Measurements from ENCODE around the gene SUGCT.

Gene SUGCT

DNA sequence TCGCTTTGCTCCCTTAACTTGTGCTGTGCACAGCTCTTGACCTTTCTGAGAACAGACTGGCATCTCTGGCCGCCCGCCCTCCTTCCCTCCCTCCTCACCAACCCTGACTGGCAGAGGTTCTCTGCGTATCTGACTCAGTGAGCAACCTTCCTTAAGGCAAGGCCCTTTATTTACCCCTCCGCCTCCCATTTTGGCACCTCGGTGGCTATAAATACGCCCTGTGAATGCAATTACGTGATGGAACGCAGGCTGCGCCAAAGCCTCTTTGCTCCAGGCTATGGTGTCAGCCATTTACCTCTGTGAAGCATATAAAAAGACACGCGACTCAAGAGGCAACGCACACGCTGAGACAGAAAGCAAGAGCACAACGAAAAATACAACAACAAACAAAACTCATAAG is 764.3 kb downstream of the SUGCT start:
- Histone ChIP-seq H3K9ac (no peak overlapping the region), H3K9me3 (ENCODE audit: control insufficient read depth, low read length) (no peaks in the 10 kb centered on the region), H3K4me2 (ENCODE audit: low read length) (no peak overlapping the region), H3K4me3 (ENCODE audit: low read depth, low read length) (no peak overlapping the region), H3K4me1 (no peaks in the 10 kb centered on the region), H2AFZ (no peak overlapping the region), H3K79me2 (no peaks in the 10 kb centered on the region), H3K36me3 (ENCODE audit: control insufficient read depth, insufficient read depth, low read length) (no peaks in the 10 kb centered on the region), H3K27ac (no peak overlapping the region), H3K27me3 (ENCODE audit: control insufficient read depth, insufficient read depth, low read length) (no peaks in the 10 kb centered on the region)
- TF ChIP-seq, protein P1, sequence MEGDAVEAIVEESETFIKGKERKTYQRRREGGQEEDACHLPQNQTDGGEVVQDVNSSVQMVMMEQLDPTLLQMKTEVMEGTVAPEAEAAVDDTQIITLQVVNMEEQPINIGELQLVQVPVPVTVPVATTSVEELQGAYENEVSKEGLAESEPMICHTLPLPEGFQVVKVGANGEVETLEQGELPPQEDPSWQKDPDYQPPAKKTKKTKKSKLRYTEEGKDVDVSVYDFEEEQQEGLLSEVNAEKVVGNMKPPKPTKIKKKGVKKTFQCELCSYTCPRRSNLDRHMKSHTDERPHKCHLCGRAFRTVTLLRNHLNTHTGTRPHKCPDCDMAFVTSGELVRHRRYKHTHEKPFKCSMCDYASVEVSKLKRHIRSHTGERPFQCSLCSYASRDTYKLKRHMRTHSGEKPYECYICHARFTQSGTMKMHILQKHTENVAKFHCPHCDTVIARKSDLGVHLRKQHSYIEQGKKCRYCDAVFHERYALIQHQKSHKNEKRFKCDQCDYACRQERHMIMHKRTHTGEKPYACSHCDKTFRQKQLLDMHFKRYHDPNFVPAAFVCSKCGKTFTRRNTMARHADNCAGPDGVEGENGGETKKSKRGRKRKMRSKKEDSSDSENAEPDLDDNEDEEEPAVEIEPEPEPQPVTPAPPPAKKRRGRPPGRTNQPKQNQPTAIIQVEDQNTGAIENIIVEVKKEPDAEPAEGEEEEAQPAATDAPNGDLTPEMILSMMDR (IDR thresholded peaks at IDR 0.05), result no peak

DNA sequence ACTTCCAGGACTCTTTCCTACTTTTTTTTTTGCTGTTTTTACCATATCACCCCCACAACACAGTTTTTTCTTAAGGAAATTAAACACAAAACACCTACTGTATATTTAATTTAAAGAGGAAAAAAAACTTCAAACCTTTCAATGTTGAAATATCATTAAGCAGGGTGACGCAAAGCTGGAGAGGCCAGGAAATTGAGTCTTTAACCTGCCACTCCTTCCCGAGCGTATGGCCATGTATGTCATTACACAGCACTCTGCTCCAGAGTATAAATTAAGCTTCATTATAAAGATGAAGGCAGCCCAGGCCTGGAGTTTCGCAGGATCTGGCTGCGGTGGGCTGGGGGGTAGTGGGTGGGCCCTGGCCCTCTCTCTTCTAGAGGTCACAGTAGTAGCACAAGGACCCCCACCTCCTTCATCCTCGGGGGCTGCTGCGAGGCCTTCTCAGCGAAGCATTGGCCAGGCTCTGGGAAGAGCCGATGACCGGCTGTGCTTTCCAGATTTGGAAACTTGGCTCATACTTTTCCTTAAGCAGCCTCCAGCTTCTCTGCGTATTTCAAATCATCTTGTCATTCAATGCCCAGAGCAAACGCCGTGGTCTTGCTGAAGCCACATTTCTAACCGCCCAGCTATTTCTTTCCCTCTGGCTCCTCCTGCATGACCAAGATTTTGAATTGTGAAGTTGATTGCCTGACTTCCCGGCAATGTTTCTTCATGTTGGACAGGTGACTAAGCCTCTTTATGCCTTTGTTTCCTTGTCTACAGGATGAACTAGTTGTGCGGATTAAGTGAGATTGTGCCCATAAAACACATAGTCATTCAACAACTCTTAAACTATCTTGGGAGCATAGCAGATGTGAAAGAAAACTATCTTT is 765.1 kb downstream of the SUGCT start:
- H3K9me3 ChIP-seq (ENCODE audit: control insufficient read depth, low read length), result no peaks in the 10 kb centered on the region
- H3K4me3 ChIP-seq (ENCODE audit: low read depth, low read length), result no peak overlapping the region
- no peak overlapping the region for H3K27ac ChIP-seq
- H3K4me2 ChIP-seq (ENCODE audit: low read length), result no peak overlapping the region
- H3K36me3 ChIP-seq (ENCODE audit: control insufficient read depth, insufficient read depth, low read length), result no peaks in the 10 kb centered on the region
- TF ChIP-seq, protein P1 (IDR thresholded peaks at IDR 0.05), result no peak
- H3K27me3 ChIP-seq (ENCODE audit: control insufficient read depth, insufficient read depth, low read length), result no peaks in the 10 kb centered on the region
- no peak overlapping the region for H3K9ac ChIP-seq
- no peaks in the 10 kb centered on the region for H3K4me1 ChIP-seq
- no peak overlapping the region for H2AFZ ChIP-seq
- no peaks in the 10 kb centered on the region for H3K79me2 ChIP-seq

DNA sequence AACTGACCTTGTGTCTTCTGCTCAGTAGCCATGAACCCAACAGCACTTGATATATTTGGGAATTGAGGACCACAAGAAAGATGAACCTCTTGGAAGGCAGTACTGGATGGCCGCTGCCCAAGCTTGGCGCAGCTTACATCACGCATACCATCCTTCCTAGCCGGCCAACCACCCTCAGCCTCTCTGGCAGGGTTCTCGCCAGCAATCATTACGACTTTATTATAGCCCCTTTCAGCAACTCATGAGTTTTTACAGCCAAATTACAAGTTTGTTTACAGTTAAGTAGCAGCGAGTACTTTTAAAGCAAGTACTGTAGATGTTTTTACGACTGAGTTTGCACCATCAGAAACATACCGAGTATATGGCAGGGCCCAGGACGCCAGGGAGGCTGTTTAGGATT is 769.1 kb downstream of the SUGCT start:
- Histone ChIP-seq H3K27ac (no peak overlapping the region), H3K4me3 (ENCODE audit: low read depth, low read length) (no peak overlapping the region), H3K9me3 (ENCODE audit: control insufficient read depth, low read length) (no peaks in the 10 kb centered on the region), H3K4me2 (ENCODE audit: low read length) (no peak overlapping the region), H3K4me1 (no peaks in the 10 kb centered on the region), H3K79me2 (no peaks in the 10 kb centered on the region), H2AFZ (no peak overlapping the region), H3K27me3 (ENCODE audit: control insufficient read depth, insufficient read depth, low read length) (no peaks in the 10 kb centered on the region), H3K36me3 (ENCODE audit: control insufficient read depth, insufficient read depth, low read length) (no peaks in the 10 kb centered on the region), H3K9ac (no peak overlapping the region)
- TF ChIP-seq, protein P1 (IDR thresholded peaks at IDR 0.05), result no peak

DNA sequence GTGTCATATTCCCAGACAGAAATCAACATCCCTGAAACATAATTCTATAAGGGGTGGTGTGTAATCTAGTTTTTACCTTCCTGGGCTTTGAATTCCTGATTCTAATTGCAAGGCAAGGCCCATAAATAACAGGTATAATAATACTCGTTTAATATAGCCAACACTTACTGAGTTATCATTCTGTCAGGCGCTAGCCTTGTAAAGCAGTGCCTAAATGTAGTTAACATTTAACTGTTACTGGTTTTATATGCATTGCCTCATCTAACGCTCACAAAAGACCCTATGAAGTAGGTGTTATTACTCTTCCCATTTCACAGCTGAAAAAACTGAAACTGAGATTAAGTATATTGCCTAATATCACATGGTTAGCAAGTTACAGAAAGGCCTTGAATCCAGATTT is 772.5 kb downstream of the SUGCT start:
- H3K27ac ChIP-seq, result no peak overlapping the region
- no peaks in the 10 kb centered on the region for H3K27me3 ChIP-seq (ENCODE audit: control insufficient read depth, insufficient read depth, low read length)

More for the DNA sequence above, 772.5 kb downstream of the SUGCT start:
- H3K9ac ChIP-seq, result no peak overlapping the region
- H2AFZ ChIP-seq, result no peak overlapping the region
- no peaks in the 10 kb centered on the region for H3K79me2 ChIP-seq
- H3K9me3 ChIP-seq (ENCODE audit: control insufficient read depth, low read length), result no peaks in the 10 kb centered on the region
- no peaks in the 10 kb centered on the region for H3K36me3 ChIP-seq (ENCODE audit: control insufficient read depth, insufficient read depth, low read length)
- H3K4me3 ChIP-seq (ENCODE audit: low read depth, low read length), result no peak overlapping the region
- H3K4me1 ChIP-seq, result no peaks in the 10 kb centered on the region
- H3K4me2 ChIP-seq (ENCODE audit: low read length), result no peak overlapping the region
- TF ChIP-seq, protein P1 (IDR thresholded peaks at IDR 0.05), result no peak

All from parathyroid adenoma (tissue), 2 donors.